ENCODE data around the gene AGPS. TPM values are rescaled to one million over a fixed set of nuclear protein-coding genes. Genes with fewer than 3 reads are reported as not detected.

Gene AGPS
- total RNA-seq, 1 donor from 2014 or later: 60.1 TPM

DNA sequence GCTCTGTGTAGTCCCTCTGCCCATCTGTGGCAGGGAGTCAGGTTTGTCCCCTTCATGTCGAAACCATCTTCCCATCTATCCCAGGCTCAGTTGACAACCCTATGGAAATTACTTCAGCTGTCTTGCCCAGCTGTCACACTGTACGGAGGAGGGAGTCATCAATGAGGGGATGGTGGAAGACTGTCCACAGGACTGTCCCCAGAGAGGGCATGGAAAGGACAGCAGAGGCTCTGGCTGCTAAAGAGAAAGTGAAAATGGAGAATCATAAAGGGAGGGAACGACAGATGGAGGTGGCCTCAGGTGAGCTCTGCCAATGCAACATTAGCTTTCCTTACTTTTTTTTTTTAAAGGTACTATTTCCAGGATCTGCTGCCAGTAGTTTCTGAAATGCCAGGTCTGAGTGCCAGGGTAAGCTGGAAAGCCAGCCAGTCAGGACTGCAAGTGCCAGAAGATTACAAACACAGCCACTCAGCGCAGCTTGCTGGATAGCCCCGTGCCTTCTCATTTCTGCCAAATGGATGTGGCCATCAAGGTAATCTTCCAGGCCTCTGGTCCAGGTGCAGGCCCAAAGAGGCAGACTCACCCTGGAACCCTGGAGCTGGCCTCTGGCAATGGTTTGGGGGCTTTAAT lies 192.8 kb downstream of the AGPS start:
- intact Hi-C loops (cut with DNase I): no loop called here
- Histone ChIP-seq H3K27me3 (ENCODE audit: low read depth) (no peaks in the 10 kb centered on the region), H3K9me3 (no peaks in the 10 kb centered on the region), H3K4me3 (no peak overlapping the region), H3K4me1 (no peaks in the 10 kb centered on the region), H3K27ac (no peak overlapping the region), H3K36me3 (no peaks in the 10 kb centered on the region)
- DNase-seq: no peak
- TF ChIP-seq, protein P1, sequence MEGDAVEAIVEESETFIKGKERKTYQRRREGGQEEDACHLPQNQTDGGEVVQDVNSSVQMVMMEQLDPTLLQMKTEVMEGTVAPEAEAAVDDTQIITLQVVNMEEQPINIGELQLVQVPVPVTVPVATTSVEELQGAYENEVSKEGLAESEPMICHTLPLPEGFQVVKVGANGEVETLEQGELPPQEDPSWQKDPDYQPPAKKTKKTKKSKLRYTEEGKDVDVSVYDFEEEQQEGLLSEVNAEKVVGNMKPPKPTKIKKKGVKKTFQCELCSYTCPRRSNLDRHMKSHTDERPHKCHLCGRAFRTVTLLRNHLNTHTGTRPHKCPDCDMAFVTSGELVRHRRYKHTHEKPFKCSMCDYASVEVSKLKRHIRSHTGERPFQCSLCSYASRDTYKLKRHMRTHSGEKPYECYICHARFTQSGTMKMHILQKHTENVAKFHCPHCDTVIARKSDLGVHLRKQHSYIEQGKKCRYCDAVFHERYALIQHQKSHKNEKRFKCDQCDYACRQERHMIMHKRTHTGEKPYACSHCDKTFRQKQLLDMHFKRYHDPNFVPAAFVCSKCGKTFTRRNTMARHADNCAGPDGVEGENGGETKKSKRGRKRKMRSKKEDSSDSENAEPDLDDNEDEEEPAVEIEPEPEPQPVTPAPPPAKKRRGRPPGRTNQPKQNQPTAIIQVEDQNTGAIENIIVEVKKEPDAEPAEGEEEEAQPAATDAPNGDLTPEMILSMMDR (IDR thresholded peaks at IDR 0.05): no peak
- ATAC-seq: peak in 1 of 2 donors; percentile 36

DNA sequence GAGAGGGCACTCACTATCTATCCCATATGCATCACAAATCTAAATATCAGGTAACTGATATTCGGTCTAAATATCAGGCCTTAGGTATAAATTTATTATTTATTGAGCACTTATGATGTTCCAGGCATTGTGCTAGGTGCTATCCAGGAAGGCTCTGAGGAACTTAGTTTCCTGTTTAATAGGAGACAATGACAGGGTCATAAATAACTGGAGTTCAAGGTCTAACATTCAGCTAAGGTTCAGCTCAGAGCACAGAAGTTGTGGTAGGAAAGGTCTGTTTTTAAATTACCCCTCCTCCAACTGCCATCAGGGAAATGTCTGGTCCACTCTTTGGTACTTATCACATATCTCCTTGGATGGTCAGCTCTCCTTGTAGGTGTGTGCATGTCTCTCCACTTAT lies 193.6 kb downstream of the AGPS start:
- H3K9me3 ChIP-seq: no peaks in the 10 kb centered on the region
- H3K27me3 ChIP-seq (ENCODE audit: low read depth): no peaks in the 10 kb centered on the region
- no peak overlapping the region for H3K27ac ChIP-seq
- TF ChIP-seq, protein P1 (IDR thresholded peaks at IDR 0.05): no peak
- ATAC-seq: no peak
- no peaks in the 10 kb centered on the region for H3K36me3 ChIP-seq
- DNase-seq: no peak
- no peaks in the 10 kb centered on the region for H3K4me1 ChIP-seq
- intact Hi-C loops (cut with DNase I): no loop called here
- no peak overlapping the region for H3K4me3 ChIP-seq

DNA sequence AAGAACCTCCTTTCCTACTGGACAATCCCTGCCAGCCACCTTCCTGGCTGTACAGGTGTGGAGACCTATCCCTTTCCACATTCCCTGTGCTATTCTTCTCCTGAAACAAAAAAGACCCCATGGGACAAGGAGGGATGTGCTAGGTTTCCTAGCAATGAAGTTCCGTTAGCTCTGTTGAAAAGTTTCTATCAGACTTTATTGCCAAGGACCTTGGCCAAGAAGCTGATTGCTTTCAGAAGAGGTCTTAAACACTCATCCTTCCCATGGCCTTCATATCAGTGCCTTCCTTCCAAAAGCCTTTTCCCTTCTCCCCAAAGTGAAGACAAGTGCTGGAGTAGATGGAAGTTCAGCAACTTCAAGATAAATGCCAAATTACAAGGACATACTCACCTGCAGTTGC lies 194.8 kb downstream of the AGPS start:
- H3K9me3 ChIP-seq: no peaks in the 10 kb centered on the region
- no peak overlapping the region for H3K27ac ChIP-seq
- no peaks in the 10 kb centered on the region for H3K27me3 ChIP-seq (ENCODE audit: low read depth)
- ATAC-seq: no peak
- TF ChIP-seq, protein P1 (IDR thresholded peaks at IDR 0.05): no peak
- intact Hi-C loops (cut with DNase I): no loop called here
- no peak for DNase-seq
- H3K4me3 ChIP-seq: no peak overlapping the region
- H3K36me3 ChIP-seq: no peaks in the 10 kb centered on the region
- no peaks in the 10 kb centered on the region for H3K4me1 ChIP-seq

DNA sequence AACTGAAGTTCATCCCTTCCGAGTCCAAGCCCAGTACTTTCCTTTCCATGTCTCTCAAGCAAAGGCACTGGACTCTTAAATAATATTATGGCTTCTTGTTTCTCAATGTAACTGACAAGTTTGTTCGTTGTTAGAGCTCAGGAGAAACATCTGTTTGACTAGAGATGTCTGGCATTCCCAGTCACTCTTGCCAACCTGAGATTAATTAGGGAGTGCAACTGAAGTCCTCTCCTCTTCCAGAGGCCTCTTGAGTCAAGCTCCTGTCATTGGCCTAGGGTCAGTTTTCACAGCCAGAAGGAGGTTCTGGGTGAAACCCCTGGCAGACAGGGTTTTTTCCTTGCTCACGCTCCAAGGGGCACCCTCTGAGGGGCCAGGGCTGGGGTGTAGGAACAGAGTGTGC lies 196.1 kb downstream of the AGPS start:
- intact Hi-C loops (cut with DNase I): no loop called here
- no peaks in the 10 kb centered on the region for H3K4me1 ChIP-seq
- no peaks in the 10 kb centered on the region for H3K36me3 ChIP-seq
- TF ChIP-seq, protein P1 (IDR thresholded peaks at IDR 0.05): no peak
- no peak for ATAC-seq
- H3K27ac ChIP-seq: no peak overlapping the region
- no peaks in the 10 kb centered on the region for H3K9me3 ChIP-seq
- no peak for DNase-seq
- H3K27me3 ChIP-seq (ENCODE audit: low read depth): no peaks in the 10 kb centered on the region
- H3K4me3 ChIP-seq: no peak overlapping the region

DNA sequence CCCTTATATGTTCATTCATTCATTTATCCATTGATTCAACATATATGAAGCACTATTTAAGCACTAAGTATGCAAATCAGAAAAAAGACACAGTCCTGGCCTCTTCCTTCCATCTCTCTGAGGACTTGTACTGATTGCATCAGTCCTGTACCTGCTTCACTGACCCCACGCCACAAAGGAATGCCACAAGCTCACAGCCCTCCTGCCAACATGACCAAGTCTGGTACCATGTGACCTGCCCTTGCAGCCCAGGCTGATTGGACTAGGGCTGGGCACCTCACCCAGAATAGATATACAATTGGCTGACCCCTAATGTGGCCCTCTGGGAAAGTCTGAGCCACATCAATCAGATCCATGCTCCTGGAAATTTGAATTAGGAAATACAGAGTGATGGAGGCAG lies 196.6 kb downstream of the AGPS start:
- TF ChIP-seq, protein P1 (IDR thresholded peaks at IDR 0.05): no peak
- no peaks in the 10 kb centered on the region for H3K27me3 ChIP-seq (ENCODE audit: low read depth)
- intact Hi-C loops (cut with DNase I): no loop called here
- no peak overlapping the region for H3K4me3 ChIP-seq
- no peaks in the 10 kb centered on the region for H3K4me1 ChIP-seq
- H3K27ac ChIP-seq: no peak overlapping the region
- H3K9me3 ChIP-seq: no peaks in the 10 kb centered on the region
- no peak for DNase-seq
- no peak for ATAC-seq
- H3K36me3 ChIP-seq: no peaks in the 10 kb centered on the region
